ENCODE measurements around the gene EXOC8. TPM values are rescaled to one million over a fixed set of nuclear protein-coding genes. Genes with fewer than 3 reads are reported as not detected.

Gene EXOC8
- total and polyA plus RNA-seq, 2 donors = 8.8 to 11.6 TPM

DNA sequence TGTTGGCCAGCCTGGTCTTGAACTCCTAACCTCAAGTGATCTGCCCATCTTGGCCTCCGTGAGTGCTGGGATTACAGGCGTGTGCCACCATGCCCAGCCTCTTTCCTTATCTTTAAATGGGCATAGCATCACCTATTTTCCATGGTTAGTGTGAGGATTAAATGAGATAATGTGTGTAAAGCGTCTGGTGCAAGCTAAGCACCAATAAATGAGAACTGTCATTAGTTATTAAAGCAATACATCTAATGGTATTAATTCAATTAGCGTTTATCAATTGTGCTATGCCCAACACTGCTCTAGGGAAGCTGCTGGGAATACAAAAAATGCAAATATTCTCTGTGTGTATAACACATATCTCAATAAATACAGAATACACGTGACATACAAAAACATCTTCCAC, 10.0 kb downstream of the EXOC8 start:
- Histone ChIP-seq H3K27me3 (ENCODE audit: control insufficient read depth in 2 of 2, insufficient read depth in 1 of 2, low read length in 1 of 2) (no peaks in the 10 kb centered on the region), H3K4me1 (ENCODE audit: control insufficient read depth in 2 of 2, insufficient read depth in 2 of 2, low read length in 2 of 2) (no peaks in the 10 kb centered on the region), H3K36me3 (ENCODE audit: control insufficient read depth in 2 of 2, insufficient read depth in 2 of 2, low read length in 1 of 2) (no peaks in the 10 kb centered on the region), H3K27ac (ENCODE audit: low read depth in 1 of 2, low read length in 1 of 2) (no peak overlapping the region), H3K4me3 (ENCODE audit: low read length in 2 of 2) (no peak overlapping the region), H3K9me3 (ENCODE audit: control insufficient read depth in 2 of 2, insufficient read depth in 1 of 2, low read length in 1 of 2) (no peaks in the 10 kb centered on the region)
- WGBS = 97% methylated on average over 5 of the region's 5 CpGs
- DNase-seq (ENCODE audit: low read depth in 6 of 9, low spot score in 9 of 9) = no peak

DNA sequence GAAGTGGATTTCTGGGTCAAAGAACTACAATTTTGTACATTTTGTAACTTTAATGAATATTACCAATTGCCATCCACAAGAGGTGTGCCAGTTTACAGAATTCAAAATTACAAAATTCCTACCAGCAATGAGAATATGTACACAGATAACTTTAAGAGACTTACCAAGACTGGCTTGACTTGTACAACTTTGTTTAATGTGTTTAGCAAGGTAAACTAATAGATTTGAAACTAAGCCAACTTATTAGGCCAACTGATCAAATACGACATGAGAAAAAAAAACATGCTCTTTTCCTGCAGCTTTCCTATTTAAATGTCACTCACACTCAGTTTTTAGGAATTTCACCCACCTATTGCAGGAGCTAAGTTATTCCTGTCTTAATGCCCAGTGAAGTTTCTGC, 11.4 kb downstream of the EXOC8 start:
- no peaks in the 10 kb centered on the region for H3K4me1 ChIP-seq (ENCODE audit: control insufficient read depth in 2 of 2, insufficient read depth in 2 of 2, low read length in 2 of 2)
- no peak for DNase-seq (ENCODE audit: low read depth in 6 of 9, low spot score in 9 of 9)
- H3K27me3 ChIP-seq (ENCODE audit: control insufficient read depth in 2 of 2, insufficient read depth in 1 of 2, low read length in 1 of 2) = no peaks in the 10 kb centered on the region
- H3K36me3 ChIP-seq (ENCODE audit: control insufficient read depth in 2 of 2, insufficient read depth in 2 of 2, low read length in 1 of 2) = no peaks in the 10 kb centered on the region
- WGBS = 95% methylated on average over 1 of the region's 1 CpG
- H3K27ac ChIP-seq (ENCODE audit: low read depth in 1 of 2, low read length in 1 of 2) = no peak overlapping the region
- H3K4me3 ChIP-seq (ENCODE audit: low read length in 2 of 2) = no peak overlapping the region
- no peaks in the 10 kb centered on the region for H3K9me3 ChIP-seq (ENCODE audit: control insufficient read depth in 2 of 2, insufficient read depth in 1 of 2, low read length in 1 of 2)

DNA sequence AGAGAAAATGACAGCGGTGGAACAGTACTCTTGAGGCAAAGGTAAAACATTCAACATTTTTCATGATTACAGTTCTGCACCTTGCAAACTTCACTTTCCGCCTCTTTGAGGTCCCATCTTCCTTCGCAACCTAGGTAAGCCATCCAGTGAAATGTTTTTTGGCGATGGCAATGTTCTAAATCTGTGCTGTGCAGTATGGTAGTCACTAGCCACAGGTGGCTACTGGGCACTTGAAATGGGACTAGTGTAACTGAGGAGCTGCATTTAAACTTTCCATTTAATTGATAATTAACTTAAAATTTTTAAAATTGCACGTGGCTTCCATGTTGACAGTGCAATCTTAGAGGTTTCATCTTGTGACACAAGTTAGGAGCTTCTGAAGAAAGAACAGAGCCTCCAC, 13.0 kb downstream of the EXOC8 start:
- H3K4me1 ChIP-seq (ENCODE audit: control insufficient read depth in 2 of 2, insufficient read depth in 2 of 2, low read length in 2 of 2) = no peaks in the 10 kb centered on the region
- H3K36me3 ChIP-seq (ENCODE audit: control insufficient read depth in 2 of 2, insufficient read depth in 2 of 2, low read length in 1 of 2) = no peaks in the 10 kb centered on the region
- no peak for DNase-seq (ENCODE audit: low read depth in 6 of 9, low spot score in 9 of 9)
- WGBS = 90% methylated on average over 5 of the region's 5 CpGs
- H3K4me3 ChIP-seq (ENCODE audit: low read length in 2 of 2) = no peak overlapping the region
- no peak overlapping the region for H3K27ac ChIP-seq (ENCODE audit: low read depth in 1 of 2, low read length in 1 of 2)
- H3K9me3 ChIP-seq (ENCODE audit: control insufficient read depth in 2 of 2, insufficient read depth in 1 of 2, low read length in 1 of 2) = no peaks in the 10 kb centered on the region
- no peaks in the 10 kb centered on the region for H3K27me3 ChIP-seq (ENCODE audit: control insufficient read depth in 2 of 2, insufficient read depth in 1 of 2, low read length in 1 of 2)

DNA sequence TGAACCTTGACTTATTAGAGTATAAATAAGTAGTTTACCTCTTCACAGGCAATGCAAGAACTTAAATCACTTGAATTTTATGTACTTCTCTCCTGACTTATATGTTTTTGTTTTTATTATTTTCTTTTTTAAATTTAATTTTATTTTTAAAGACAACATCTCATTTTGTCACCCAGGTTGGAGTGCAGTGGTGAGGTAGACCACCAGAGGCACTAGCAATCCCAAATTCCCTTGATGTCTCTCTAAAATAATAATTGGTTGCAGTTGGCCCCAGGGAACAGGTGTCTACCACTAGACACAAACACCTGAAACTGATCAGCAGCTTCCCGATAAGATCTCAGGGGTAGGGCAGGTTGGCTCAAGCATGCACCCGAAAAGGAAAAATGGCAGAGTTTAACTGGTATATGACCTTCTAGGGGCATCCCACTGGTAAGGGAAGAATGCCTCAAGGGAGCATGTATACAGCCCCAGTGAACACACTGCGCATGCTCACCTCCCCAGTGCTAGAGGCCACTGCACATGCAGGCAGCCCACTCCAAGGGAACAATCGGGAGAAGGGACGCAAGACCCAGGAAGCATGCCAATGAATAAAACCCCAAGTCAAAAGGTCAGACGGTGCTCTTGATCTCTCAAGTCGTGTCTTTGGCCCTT, 14.6 kb downstream of the EXOC8 start:
- no peaks in the 10 kb centered on the region for H3K36me3 ChIP-seq (ENCODE audit: control insufficient read depth in 2 of 2, insufficient read depth in 2 of 2, low read length in 1 of 2)
- WGBS = 88% methylated on average over 7 of the region's 7 CpGs
- DNase-seq (ENCODE audit: low read depth in 6 of 9, low spot score in 9 of 9) = no peak
- H3K27ac ChIP-seq (ENCODE audit: low read depth in 1 of 2, low read length in 1 of 2) = no peak overlapping the region
- H3K4me1 ChIP-seq (ENCODE audit: control insufficient read depth in 2 of 2, insufficient read depth in 2 of 2, low read length in 2 of 2) = no peaks in the 10 kb centered on the region
- H3K9me3 ChIP-seq (ENCODE audit: control insufficient read depth in 2 of 2, insufficient read depth in 1 of 2, low read length in 1 of 2) = no peaks in the 10 kb centered on the region
- no peak overlapping the region for H3K4me3 ChIP-seq (ENCODE audit: low read length in 2 of 2)
- H3K27me3 ChIP-seq (ENCODE audit: control insufficient read depth in 2 of 2, insufficient read depth in 1 of 2, low read length in 1 of 2) = no peaks in the 10 kb centered on the region

DNA sequence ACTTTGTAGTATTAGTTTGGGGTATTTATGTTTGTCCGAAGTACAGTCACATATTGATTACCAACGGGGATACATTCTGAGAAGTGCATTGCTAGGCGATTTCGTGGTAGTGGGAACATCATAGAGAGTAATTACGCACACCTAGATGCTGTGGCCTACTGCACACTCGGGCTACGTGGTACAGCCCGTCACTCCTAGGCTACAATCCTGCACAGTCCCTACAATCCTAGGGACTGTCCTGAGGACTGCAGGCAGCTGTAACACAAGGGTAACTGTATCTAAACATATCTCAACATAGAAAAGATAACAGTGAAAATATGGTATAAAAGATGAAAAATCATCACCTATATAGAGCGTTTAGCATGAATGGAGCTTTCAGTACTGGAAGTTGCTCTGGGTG, 18.6 kb downstream of the EXOC8 start:
- WGBS = 98% methylated on average over 9 of the region's 9 CpGs
- no peaks in the 10 kb centered on the region for H3K36me3 ChIP-seq (ENCODE audit: control insufficient read depth in 2 of 2, insufficient read depth in 2 of 2, low read length in 1 of 2)
- H3K4me3 ChIP-seq (ENCODE audit: low read length in 2 of 2) = no peak overlapping the region
- no peak overlapping the region for H3K27ac ChIP-seq (ENCODE audit: low read depth in 1 of 2, low read length in 1 of 2)
- H3K4me1 ChIP-seq (ENCODE audit: control insufficient read depth in 2 of 2, insufficient read depth in 2 of 2, low read length in 2 of 2) = no peaks in the 10 kb centered on the region
- H3K27me3 ChIP-seq (ENCODE audit: control insufficient read depth in 2 of 2, insufficient read depth in 1 of 2, low read length in 1 of 2) = no peaks in the 10 kb centered on the region
- no peak for DNase-seq (ENCODE audit: low read depth in 6 of 9, low spot score in 9 of 9)
- no peaks in the 10 kb centered on the region for H3K9me3 ChIP-seq (ENCODE audit: control insufficient read depth in 2 of 2, insufficient read depth in 1 of 2, low read length in 1 of 2)

DNA sequence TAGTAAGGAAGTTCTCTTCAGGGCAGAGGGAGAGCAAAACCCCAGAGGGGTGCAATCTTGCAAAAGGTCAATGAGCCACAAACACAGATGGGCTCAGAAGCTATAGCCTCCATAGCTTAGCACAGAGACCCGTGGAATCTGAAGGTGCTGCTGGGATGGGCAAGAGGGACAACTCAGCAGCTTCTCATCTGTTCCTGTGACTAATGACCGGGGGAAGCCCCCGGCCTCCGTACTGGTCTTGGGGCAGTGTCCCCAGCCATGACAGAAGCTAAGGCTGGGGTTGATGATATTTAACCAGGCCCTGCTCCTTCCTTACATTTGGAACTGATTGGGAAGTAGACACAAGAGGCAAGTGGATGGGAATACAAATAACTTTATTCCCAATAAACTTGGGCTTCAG, 19.1 kb downstream of the EXOC8 start:
- Histone ChIP-seq H3K4me3 (ENCODE audit: low read length in 2 of 2) (no peak overlapping the region), H3K9me3 (ENCODE audit: control insufficient read depth in 2 of 2, insufficient read depth in 1 of 2, low read length in 1 of 2) (no peaks in the 10 kb centered on the region), H3K27ac (ENCODE audit: low read depth in 1 of 2, low read length in 1 of 2) (no peak overlapping the region), H3K27me3 (ENCODE audit: control insufficient read depth in 2 of 2, insufficient read depth in 1 of 2, low read length in 1 of 2) (no peaks in the 10 kb centered on the region), H3K4me1 (ENCODE audit: control insufficient read depth in 2 of 2, insufficient read depth in 2 of 2, low read length in 2 of 2) (no peaks in the 10 kb centered on the region), H3K36me3 (ENCODE audit: control insufficient read depth in 2 of 2, insufficient read depth in 2 of 2, low read length in 1 of 2) (no peaks in the 10 kb centered on the region)
- DNase-seq (ENCODE audit: low read depth in 6 of 9, low spot score in 9 of 9) = no peak
- WGBS = 97% methylated on average over 4 of the region's 4 CpGs

DNA sequence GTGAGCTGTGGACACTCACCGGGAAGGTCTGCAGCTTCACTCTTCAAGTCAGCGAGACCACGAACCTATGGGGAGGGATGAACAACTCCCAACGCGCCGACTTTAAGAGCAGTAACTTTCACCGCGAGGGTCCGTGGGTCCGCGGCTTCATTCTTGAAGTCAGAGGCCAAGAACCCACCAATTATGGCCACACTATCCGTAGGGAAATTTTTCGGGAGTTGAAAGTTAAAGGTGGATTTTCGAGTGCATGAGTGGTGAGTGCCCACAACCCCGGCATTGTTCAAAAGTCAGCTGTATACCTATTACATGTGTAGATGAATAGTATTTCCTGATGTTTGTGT, 19.7 kb downstream of the EXOC8 start:
- Histone ChIP-seq H3K4me3 (ENCODE audit: low read length in 2 of 2) (no peak overlapping the region), H3K4me1 (ENCODE audit: control insufficient read depth in 2 of 2, insufficient read depth in 2 of 2, low read length in 2 of 2) (no peaks in the 10 kb centered on the region), H3K27ac (ENCODE audit: low read depth in 1 of 2, low read length in 1 of 2) (no peak overlapping the region), H3K27me3 (ENCODE audit: control insufficient read depth in 2 of 2, insufficient read depth in 1 of 2, low read length in 1 of 2) (no peaks in the 10 kb centered on the region), H3K9me3 (ENCODE audit: control insufficient read depth in 2 of 2, insufficient read depth in 1 of 2, low read length in 1 of 2) (no peaks in the 10 kb centered on the region), H3K36me3 (ENCODE audit: control insufficient read depth in 2 of 2, insufficient read depth in 2 of 2, low read length in 1 of 2) (no peaks in the 10 kb centered on the region)
- DNase-seq (ENCODE audit: low read depth in 6 of 9, low spot score in 9 of 9) = no peak
- 98% methylated on average over 15 of the region's 15 CpGs for WGBS

DNA sequence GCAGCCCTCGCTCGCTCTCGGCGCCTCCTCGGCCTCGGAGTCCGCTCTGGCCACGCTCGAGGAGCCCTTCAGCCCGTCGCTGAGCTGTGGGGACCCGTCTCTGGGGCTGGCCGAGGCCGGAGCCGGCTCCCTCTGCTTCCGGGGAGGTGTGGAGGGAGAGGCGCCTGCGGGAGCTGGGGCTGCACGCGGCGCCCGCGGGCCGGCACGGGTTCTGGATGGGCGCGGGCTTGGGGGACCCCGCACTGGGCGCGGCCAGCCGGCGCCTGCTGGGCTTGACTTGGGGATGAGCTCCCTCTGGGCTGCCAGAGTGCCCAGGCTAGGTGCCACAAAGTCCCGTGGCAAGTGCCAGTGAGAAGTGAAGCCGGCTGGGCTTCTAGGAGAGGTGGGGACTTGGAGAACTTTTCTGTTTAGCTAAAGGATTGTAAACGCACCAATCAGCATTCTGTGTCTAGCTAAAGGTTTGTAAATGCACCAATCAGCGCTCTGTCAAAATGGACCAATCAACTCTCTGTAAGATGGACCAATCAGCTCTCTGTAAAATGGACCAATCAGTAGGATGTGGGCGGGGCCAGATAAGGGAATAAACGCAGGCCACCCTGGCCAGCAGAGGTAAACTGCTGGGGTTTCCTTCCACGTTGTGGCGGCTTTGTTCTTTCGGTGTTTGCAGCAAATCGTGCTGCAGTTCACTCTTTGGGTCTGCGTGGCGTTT, 20.2 kb downstream of the EXOC8 start:
- no peak overlapping the region for H3K27ac ChIP-seq (ENCODE audit: low read depth in 1 of 2, low read length in 1 of 2)
- WGBS = 98% methylated on average over 44 of the region's 44 CpGs
- H3K4me1 ChIP-seq (ENCODE audit: control insufficient read depth in 2 of 2, insufficient read depth in 2 of 2, low read length in 2 of 2) = no peaks in the 10 kb centered on the region
- H3K4me3 ChIP-seq (ENCODE audit: low read length in 2 of 2) = no peak overlapping the region
- no peaks in the 10 kb centered on the region for H3K27me3 ChIP-seq (ENCODE audit: control insufficient read depth in 2 of 2, insufficient read depth in 1 of 2, low read length in 1 of 2)
- H3K36me3 ChIP-seq (ENCODE audit: control insufficient read depth in 2 of 2, insufficient read depth in 2 of 2, low read length in 1 of 2) = no peaks in the 10 kb centered on the region
- no peaks in the 10 kb centered on the region for H3K9me3 ChIP-seq (ENCODE audit: control insufficient read depth in 2 of 2, insufficient read depth in 1 of 2, low read length in 1 of 2)
- no peak for DNase-seq (ENCODE audit: low read depth in 6 of 9, low spot score in 9 of 9)

DNA sequence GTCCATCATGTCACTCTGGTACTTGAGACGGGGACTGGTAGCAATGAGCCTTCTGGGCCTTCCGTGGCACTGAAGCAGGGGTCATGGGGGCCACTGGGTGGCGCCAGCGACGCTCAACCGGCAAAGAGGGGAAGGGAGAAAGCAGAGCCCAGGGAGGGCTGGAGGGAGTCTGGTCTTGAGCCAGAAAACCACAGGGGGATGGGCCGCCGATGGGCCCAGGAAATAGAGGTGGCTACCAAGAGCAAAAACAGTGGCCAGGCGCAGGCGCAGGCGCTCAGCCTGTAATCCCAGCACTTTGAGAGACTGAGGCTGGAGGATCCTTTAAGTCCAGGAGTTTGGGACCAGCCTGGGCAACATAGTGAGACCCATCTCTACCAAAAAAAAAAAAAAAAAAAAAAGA, 21.8 kb downstream of the EXOC8 start:
- H3K9me3 ChIP-seq (ENCODE audit: control insufficient read depth in 2 of 2, insufficient read depth in 1 of 2, low read length in 1 of 2) = no peaks in the 10 kb centered on the region
- 45% methylated on average over 11 of the region's 11 CpGs for WGBS
- peak in 4 of 9 donors; percentile 14 to 48 (median 30) for DNase-seq (ENCODE audit: low read depth in 6 of 9, low spot score in 9 of 9)
- no peaks in the 10 kb centered on the region for H3K4me1 ChIP-seq (ENCODE audit: control insufficient read depth in 2 of 2, insufficient read depth in 2 of 2, low read length in 2 of 2)
- no peaks in the 10 kb centered on the region for H3K36me3 ChIP-seq (ENCODE audit: control insufficient read depth in 2 of 2, insufficient read depth in 2 of 2, low read length in 1 of 2)
- no peak overlapping the region for H3K27ac ChIP-seq (ENCODE audit: low read depth in 1 of 2, low read length in 1 of 2)
- H3K4me3 ChIP-seq (ENCODE audit: low read length in 2 of 2) = no peak overlapping the region
- no peaks in the 10 kb centered on the region for H3K27me3 ChIP-seq (ENCODE audit: control insufficient read depth in 2 of 2, insufficient read depth in 1 of 2, low read length in 1 of 2)

All from thymus (tissue), 11 donors.